Urinary bladder (tissue), 4 donors: ENCODE results near the gene ZCWPW1. TPM values are rescaled to one million over a fixed set of nuclear protein-coding genes. Genes with fewer than 3 reads are reported as not detected.
"Not testable (repeated sequence)": the region's sequence is repeated elsewhere in the genome, so short reads cannot be mapped to it uniquely, and the experiment has no call there.

Experiments
- DNase-seq: peaks from one replicate; pipeline ENCODE4 v3.0.0-alpha.2; 2015; ENCODE audit errors: extremely low spot score
- H3K27ac ChIP-seq: one replicate; pipeline ENCODE4 v1.5.1; 2013; ENCODE audit warnings: low read depth, mild to moderate bottlenecking, moderate library complexity
- H3K36me3 ChIP-seq: one replicate; pipeline ENCODE4 v1.6.1; 2013; ENCODE audit warnings: mild to moderate bottlenecking, moderate library complexity; ENCODE audit not compliant: insufficient read depth
- H3K4me1 ChIP-seq: one replicate; pipeline ENCODE4 v1.6.1; 2013; ENCODE audit warnings: mild to moderate bottlenecking, moderate library complexity; ENCODE audit not compliant: insufficient read depth
- H3K4me3 ChIP-seq: one replicate; pipeline ENCODE4 v1.5.1; 2013; ENCODE audit warnings: low read depth, low read length
- WGBS: extraction: QIAGEN DNeasy Blood & Tissue Kit; methylation state at CpG from one replicate; pipeline ENCODE4 v1.1.7; 2013; 5-methylcytosine and 5-hydroxymethylcytosine counted together
- polyA plus RNA-seq: library from polyadenylated mRNA; stranded (reverse); fragments of 200-250 nt; gene quantifications from one replicate; pipeline ENCODE4 v1.2.3, GENCODE V29; 2013
- total RNA-seq: library from RNA; depleted of rRNA; stranded (reverse); fragments of >200 nt; gene quantifications from one replicate; pipeline ENCODE4 v1.2.3, GENCODE V29; 2014
- donor health status: healthy with polysubstance abuse.
- donor health status: healthy.

The ZCWPW1 gene
- total and polyA plus RNA-seq, 2 donors = 4.2 to 8.7 TPM

DNA sequence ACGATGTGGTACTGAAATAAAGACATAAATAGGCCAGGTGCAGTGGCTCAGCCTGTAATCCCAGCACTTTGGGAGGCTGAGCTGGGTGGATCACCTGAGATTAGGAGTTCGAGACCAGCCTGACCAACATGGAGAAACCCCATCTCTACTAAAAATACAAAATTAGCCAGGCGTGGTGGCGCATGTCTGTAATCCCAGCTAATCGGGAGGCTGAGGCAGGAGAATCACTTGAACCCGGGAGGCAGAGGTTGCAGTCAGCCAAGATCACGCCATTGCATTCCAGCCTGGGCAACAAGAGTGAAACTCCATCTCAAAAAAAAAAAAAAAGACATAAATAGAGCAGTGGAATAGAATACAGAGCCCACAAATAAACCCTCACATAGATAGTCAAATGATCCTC, 64.7 kb downstream of the ZCWPW1 start:
- H3K4me3 ChIP-seq, H3K4me1 ChIP-seq: not testable (repeated sequence)
- WGBS = 97% methylated on average over 7 of the region's 7 CpGs

DNA sequence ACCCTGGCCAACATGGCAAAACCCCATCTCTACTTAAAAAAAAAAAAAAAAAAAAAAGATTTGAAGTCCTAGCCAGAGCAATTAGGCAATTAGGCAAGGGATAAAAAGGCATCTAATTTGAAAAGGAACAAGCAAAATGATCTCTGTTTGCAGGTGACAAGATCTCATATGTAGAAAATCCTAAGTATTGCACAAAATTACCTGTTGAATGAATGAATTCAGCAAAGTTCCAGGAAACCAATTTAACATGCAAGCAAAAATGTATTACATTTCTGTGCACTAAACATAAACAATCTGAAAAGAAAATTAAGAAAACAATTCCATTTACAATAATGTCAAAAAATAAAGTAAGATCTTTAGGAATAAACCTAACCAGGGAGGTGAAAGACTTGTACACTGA, 65.4 kb downstream of the ZCWPW1 start:
- DNase-seq = no peak
- Histone ChIP-seq H3K4me1 (no peaks in the 10 kb centered on the region), H3K27ac (no peak overlapping the region), H3K4me3 (no peak overlapping the region), H3K36me3 (peaks cover 7% of the 10 kb centered on the region)

More for the DNA sequence above, 64.7 kb downstream of the ZCWPW1 start:
- not testable (repeated sequence) for DNase-seq, H3K27ac ChIP-seq, H3K36me3 ChIP-seq

DNA sequence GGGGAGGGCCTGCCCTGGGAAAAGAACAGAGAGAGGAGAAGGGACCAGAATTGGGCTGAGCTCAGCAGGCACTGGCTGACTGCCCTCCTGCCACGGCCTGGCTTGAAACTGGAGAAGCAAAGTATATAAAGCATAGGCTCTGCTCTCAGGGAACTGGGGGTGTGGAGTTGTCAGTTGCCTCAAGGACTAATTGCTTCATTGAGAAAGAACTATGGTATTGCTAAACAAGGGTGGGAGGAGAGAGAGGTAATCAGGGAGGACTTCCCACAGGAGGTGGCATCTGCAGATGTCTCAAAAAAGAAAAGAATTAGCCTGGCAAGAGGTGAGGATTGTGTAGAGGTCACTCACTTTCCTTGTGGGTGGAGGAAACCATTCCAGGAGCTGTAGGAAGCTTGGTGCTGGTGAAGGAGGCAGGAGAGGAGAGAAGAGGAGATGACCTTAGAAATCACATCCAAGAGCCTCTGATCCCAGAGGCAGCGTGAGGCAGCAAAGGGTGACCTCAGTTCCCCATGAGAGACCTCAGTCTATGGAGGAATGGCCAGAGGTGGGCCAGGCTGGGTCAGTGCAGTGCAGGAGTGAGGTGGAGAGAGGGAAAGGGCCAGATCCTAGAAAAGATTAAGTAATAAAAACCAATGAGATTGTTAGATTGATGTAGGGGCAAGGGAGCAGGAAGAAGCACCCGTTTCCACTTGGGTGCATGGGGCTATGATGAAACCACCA, 68.2 kb downstream of the ZCWPW1 start:
- H3K27ac ChIP-seq = no peak overlapping the region
- no peak for DNase-seq
- 92% methylated on average over 3 of the region's 3 CpGs for WGBS
- H3K36me3 ChIP-seq = peaks cover 8% of the 10 kb centered on the region
- H3K4me1 ChIP-seq = no peaks in the 10 kb centered on the region
- no peak overlapping the region for H3K4me3 ChIP-seq

DNA sequence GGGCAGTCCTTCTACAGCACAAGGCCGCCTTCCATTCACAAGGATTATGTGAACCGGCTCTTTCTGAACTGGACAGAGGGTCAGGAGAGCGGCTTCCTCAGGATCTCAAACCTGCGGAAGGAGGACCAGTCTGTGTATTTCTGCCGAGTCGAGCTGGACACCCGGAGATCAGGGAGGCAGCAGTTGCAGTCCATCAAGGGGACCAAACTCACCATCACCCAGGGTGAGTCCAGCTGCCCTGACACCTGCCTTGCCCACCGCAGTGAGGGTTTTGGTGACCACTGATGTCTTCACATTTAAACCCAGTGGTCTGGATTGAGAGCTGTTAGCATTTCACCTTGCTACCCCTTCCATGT, 69.7 kb downstream of the ZCWPW1 start:
- H3K27ac ChIP-seq = no peak overlapping the region
- WGBS = 95% methylated on average over 8 of the region's 8 CpGs
- peaks cover 8% of the 10 kb centered on the region for H3K36me3 ChIP-seq
- H3K4me3 ChIP-seq = no peak overlapping the region
- DNase-seq = no peak
- H3K4me1 ChIP-seq = no peaks in the 10 kb centered on the region

DNA sequence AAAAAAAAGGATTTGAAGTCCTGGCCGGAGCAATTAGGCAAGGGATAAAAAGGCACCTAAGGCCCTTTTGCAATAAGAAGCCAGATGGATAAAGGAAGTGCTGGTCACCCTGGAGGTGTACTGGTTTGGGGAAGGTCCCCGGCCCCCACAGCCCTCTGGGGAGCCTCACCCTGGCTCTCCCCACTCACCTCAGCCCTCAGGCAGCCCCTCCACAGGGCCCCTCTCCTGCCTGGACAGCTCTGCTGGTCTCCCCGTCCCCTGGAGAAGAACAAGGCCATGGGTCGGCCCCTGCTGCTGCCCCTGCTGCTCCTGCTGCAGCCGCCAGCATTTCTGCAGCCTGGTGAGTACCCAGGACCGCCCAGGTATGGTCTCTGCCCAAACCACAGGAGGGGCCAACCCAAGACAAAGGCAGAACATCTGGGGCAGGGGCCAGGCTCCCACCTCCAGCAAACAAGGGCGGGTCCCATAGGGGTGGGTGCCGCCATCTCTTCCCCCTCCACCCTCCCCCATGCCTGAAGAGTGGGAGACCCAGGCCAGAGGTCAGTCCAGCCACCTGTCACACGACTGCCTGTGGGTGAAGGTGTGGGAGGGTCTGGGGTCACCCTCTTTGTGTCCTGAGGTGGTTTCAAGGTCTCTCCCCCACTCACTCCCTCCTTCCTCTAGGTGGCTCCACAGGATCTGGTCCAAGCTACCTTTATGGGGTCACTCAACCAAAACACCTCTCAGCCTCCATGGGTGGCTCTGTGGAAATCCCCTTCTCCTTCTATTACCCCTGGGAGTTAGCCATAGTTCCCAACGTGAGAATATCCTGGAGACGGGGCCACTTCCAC, 70.3 kb downstream of the ZCWPW1 start, which contains the start of gene PILRB:
Gene PILRB (plus strand): TSS at position 91 of the 830 bp plus-strand sequence. CDS start 186 bp downstream, at position 277.
- DNase-seq = no peak
- 84% methylated on average over 11 of the region's 11 CpGs for WGBS
- no peaks in the 10 kb centered on the region for H3K4me1 ChIP-seq
- no peak within 1 kb of the TSS for H3K27ac ChIP-seq
- H3K4me3 ChIP-seq = no peak within 1 kb of the TSS
- peaks cover 10% of the 10 kb centered on the region for H3K36me3 ChIP-seq

DNA sequence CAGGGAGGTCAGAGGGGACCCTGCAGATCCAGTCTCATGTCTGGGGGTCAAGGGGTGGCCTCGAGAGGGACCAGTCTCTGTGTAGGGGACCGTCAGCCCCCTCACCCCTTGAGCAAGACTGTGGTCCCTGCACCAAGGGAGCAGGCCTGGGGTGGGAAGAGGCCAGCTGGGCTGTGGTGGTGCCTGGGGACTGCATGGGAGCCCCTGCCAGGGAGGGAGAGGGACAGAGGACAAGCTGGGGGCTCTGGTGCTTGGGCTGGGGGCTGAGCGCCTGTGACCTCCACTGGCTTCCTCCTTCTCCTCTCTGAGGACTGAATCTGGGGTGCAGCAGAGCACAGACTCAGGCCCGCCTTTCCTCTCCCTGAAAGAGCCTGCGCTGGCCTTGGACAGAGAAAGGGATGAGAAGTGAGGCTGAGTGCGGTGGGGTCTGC, 71.4 kb downstream of the ZCWPW1 start:
- H3K36me3 ChIP-seq = peaks cover 10% of the 10 kb centered on the region
- 95% methylated on average over 6 of the region's 6 CpGs for WGBS
- H3K4me1 ChIP-seq = no peaks in the 10 kb centered on the region
- no peak overlapping the region for H3K4me3 ChIP-seq
- DNase-seq = no peak
- H3K27ac ChIP-seq = no peak overlapping the region

DNA sequence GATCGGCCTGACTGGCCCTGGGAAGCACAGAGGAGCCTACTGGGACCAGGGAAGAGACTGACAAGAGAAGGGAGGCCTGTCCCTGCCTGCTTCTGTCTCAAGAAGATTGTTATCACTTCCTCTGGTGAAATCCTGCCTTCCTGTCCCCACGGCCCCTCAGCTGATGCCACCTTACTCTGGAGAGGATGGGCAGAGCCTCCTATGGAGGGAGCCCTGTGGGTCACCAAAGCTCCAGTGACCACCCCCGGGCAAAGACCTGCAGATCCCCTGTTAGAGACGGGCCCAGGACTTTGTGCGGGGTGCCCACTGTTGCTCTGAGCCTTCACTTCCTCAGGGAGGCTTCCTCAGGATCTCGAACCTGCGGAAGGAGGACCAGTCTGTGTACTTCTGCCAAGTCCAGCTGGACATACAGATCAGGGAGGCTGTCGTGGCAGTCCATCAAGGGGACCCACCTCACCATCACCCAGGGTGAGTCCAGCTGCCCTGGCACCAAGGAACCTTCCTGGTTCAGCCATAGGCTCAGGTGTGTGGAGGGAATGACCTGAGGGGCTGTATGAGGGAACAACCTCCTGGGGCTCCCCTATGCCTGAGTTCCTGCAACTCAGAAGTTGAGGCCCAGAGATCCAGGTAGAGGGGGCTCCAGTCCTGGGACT, 72.0 kb downstream of the ZCWPW1 start:
- 93% methylated on average over 8 of the region's 8 CpGs for WGBS
- DNase-seq = no peak
- Histone ChIP-seq H3K4me1 (no peaks in the 10 kb centered on the region), H3K36me3 (peaks cover 10% of the 10 kb centered on the region), H3K4me3 (no peak overlapping the region), H3K27ac (no peak overlapping the region)

DNA sequence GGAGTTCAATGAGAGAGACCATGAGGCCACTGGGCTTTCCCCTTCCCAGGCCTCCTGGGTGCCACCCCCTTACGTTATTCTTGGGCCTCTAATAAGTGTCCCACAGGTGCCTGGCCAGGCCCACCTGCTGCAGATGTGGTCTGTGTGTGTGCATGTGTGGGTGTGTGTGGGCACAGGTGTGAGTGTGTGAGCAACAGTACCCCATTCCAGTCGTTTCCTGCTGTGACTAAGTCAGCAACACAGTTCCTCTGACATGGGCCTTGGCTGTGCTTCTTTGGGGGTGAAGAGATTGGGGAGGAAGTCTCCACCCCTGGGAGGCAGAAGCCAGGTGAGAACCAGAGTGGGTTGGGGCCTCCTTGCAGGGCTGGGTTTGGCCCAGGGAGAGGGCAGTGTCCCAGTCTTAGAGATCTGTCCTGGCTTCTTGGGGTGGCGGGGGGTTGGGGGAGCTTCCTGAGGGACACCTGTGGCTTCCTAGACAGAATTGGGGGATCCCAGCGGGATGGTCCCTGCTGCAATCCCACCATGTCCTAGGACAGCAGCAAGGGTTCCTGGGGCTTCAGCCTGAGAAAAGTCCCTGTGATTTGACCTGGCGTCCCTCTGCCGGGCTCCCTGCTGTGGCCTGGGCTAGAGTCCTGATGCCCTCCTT, 74.7 kb downstream of the ZCWPW1 start:
- Histone ChIP-seq H3K4me3 (no peak overlapping the region), H3K27ac (no peak overlapping the region), H3K36me3 (peaks cover 5% of the 10 kb centered on the region), H3K4me1 (no peaks in the 10 kb centered on the region)
- DNase-seq = no peak
- 82% methylated on average over 6 of the region's 6 CpGs for WGBS

DNA sequence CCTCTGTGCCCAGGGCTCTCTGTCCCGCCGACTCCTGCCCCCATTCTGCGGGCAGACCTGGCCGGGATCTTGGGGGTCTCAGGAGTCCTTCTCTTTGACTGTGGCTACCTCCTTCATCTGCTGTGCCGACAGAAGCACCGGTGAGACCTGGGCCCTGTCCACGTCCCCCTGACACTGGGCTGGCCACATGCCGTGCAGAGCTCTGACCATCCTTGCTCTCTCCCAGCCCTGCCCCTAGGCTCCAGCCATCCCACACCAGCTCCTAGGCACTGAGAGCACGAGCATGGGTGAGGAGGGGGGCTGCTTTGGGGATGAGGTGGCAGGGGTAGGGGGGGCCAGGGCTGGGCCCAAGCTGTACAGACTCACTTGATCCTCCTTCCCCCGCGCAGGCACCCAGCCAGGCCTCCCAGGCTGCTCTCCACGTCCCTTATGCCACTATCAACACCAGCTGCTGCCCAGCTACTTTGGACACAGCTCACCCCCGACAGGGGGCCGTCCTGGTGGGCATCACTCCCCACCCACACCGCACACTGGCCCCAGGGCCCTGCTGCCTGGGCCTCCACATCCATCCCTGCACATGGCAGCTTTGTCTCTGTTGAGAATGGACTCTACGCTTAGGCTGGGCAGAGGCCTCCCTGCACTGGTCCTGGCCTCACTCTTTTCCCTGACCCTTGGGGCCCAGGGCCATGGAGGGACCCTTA, 75.4 kb downstream of the ZCWPW1 start:
- no peaks in the 10 kb centered on the region for H3K4me1 ChIP-seq
- peaks cover 3% of the 10 kb centered on the region for H3K36me3 ChIP-seq
- 90% methylated on average over 16 of the region's 16 CpGs for WGBS
- no peak for DNase-seq
- no peak overlapping the region for H3K4me3 ChIP-seq
- no peak overlapping the region for H3K27ac ChIP-seq

DNA sequence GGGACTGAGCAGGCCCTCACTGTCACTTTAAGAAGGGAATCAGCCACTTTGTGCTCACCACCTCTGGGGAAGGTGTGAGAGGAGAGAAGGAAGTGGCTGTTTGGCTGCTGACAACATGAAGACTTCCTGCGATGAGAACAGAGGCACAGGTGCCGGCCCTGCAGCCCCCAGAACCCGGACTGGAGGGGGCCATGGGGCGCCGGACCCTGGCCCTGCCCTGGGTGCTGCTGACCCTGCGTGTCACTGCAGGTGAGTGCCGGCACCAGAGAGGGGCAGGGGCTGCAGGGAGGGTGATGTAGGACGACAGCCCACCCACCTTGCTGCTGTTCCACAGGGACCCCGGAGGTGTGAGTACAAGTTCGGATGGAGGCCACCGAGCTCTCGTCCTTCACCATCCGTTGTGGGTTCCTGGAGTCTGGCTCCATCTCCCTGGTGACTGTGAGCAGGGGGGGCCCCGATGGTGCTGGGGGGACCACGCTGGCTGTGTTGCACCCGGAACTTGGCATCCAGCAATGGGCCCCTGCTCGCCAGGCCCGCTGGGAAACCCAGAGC, 76.2 kb downstream of the ZCWPW1 start:
- H3K27ac ChIP-seq, H3K4me3 ChIP-seq, DNase-seq, H3K4me1 ChIP-seq, H3K36me3 ChIP-seq: not testable (repeated sequence)
- 85% methylated on average over 18 of the region's 18 CpGs for WGBS

DNA sequence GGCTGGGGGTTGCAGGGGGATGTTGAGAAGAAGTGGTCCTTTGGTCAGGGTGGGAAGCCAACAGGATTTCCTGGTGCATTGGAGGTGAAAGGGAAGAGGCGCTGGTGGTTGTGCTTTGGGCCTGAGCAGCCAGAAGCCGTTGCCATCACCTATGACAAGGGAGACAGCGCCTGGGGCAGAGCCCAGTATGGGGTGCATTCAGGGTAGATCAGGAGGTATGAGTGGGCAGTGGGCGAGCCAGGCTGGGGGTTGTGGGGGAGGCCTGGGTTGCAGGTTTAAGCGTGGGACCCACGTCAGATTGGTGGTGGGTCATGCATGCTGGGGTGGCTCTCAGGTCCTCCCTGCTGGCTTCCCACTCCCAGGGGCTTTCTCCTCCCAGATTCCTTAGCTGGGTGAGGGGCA, 76.8 kb downstream of the ZCWPW1 start:
- Histone ChIP-seq H3K4me1 (no peaks in the 10 kb centered on the region), H3K27ac (no peak overlapping the region), H3K36me3 (peaks cover 2% of the 10 kb centered on the region), H3K4me3 (no peak overlapping the region)
- 93% methylated on average over 6 of the region's 6 CpGs for WGBS
- DNase-seq = no peak
